Hepatocyte (in vitro differentiated cells): ENCODE measurements around the gene NOS1AP. TPM values are rescaled to one million over a fixed set of nuclear protein-coding genes. Genes with fewer than 3 reads are reported as not detected.

ENCODE experiments used
- DNase-seq: peaks from one replicate; pipeline ENCODE4 v3.0.0-alpha.2; 2016; ENCODE audit warnings: low spot score
- H2AFZ ChIP-seq: fragments of 200-600 bp; sonication (generic); 2 replicates; pipeline ENCODE4 v1.6.0; 2016; ENCODE audit warnings: antibody characterized with exemption, mild to moderate bottlenecking
- H3K27ac ChIP-seq: fragments of 200-600 bp; sonication (generic); 2 replicates; pipeline ENCODE4 v1.5.1; 2016; ENCODE audit warnings: mild to moderate bottlenecking
- H3K27me3 ChIP-seq: fragments of 200-600 bp; sonication (generic); 2 replicates; pipeline ENCODE4 v1.6.1; 2016
- H3K36me3 ChIP-seq: fragments of 200-600 bp; sonication (generic); replicated peaks from 2 replicates; pipeline ENCODE4 v1.5.1; 2016; ENCODE audit warnings: low read depth; ENCODE audit not compliant: insufficient read depth
- H3K4me1 ChIP-seq: fragments of 200-600 bp; sonication (generic); 2 replicates; pipeline ENCODE4 v1.5.1; 2016; ENCODE audit warnings: mild to moderate bottlenecking, moderate library complexity; ENCODE audit not compliant: insufficient read depth
- H3K4me2 ChIP-seq: fragments of 200-600 bp; sonication (generic); 2 replicates; pipeline ENCODE4 v1.6.0; 2016
- H3K4me3 ChIP-seq: fragments of 200-600 bp; sonication (generic); 2 replicates; pipeline ENCODE4 v1.5.1; 2016; ENCODE audit warnings: mild to moderate bottlenecking
- H3K79me2 ChIP-seq: fragments of 200-600 bp; sonication (generic); 2 replicates; pipeline ENCODE4 v1.6.0; 2017; ENCODE audit warnings: mild to moderate bottlenecking
- H3K9me2 ChIP-seq: fragments of 200-600 bp; sonication (generic); replicated peaks from 2 replicates; pipeline ENCODE4 v1.6.0; 2017; ENCODE audit warnings: mild to moderate bottlenecking; ENCODE audit not compliant: insufficient read depth
- H3K9me3 ChIP-seq: fragments of 200-600 bp; sonication (generic); 2 replicates; pipeline ENCODE4 v1.5.1; 2016; ENCODE audit warnings: low read depth, mild to moderate bottlenecking
- H4K20me1 ChIP-seq: fragments of 200-600 bp; sonication (generic); 2 replicates; pipeline ENCODE4 v1.6.0; 2016; ENCODE audit warnings: mild to moderate bottlenecking; ENCODE audit not compliant: insufficient read depth, poor library complexity, severe bottlenecking
- CTCF ChIP-seq: fragments of 200-600 bp; sonication (generic); IDR thresholded peaks from 2 replicates; pipeline ENCODE4 v1.5.1; 2016; ENCODE audit warnings: antibody characterized with exemption, mild to moderate bottlenecking; ENCODE audit not compliant: poor library complexity
- EZH2 ChIP-seq: fragments of 200-600 bp; sonication (generic); IDR thresholded peaks from 2 replicates; pipeline ENCODE4 v1.6.1; 2016; ENCODE audit warnings: antibody characterized with exemption, mild to moderate bottlenecking, borderline replicate concordance
- EZH2phosphoT487 ChIP-seq: fragments of 200-600 bp; sonication (generic); IDR thresholded peaks from one replicate; pipeline ENCODE4 v1.6.1; 2018; ENCODE audit warnings: antibody characterized with exemption, mild to moderate bottlenecking, low read depth, moderate library complexity; ENCODE audit not compliant: unreplicated experiment, severe bottlenecking
- WGBS: methylation state at CpG from one replicate; pipeline ENCODE4 v1.1.6; 2016; ENCODE audit warnings: low lambda C conversion rate; ENCODE audit errors: missing lambda C conversion rate; 5-methylcytosine and 5-hydroxymethylcytosine counted together
- polyA plus RNA-seq: library from polyadenylated mRNA; unstranded; fragments of >200 nt; fragmentation: Nextera tagmentation; extraction: Ambion mirVana; gene quantifications from 2 replicates; pipeline ENCODE4 v1.2.1, GENCODE V29; 2016
- total RNA-seq: library from RNA; depleted of rRNA; stranded (reverse); fragments of >200 nt; gene quantifications from 2 replicates; pipeline ENCODE4 v1.2.3, GENCODE V29; 2014

NOS1AP gene
- total and polyA plus RNA-seq, 2 experiments from 2014 or later: 0.97 to 4.4 TPM

GRCh38 chr1:162128693-162129356 is 59.3 kb downstream of the NOS1AP start:
- Histone ChIP-seq H3K4me2 (no peak overlapping the region), H3K27ac (no peak overlapping the region), H3K4me1 (peaks cover 13% of the 10 kb centered on the region), H3K4me3 (no peak overlapping the region), H4K20me1 (no peaks in the 10 kb centered on the region), H3K27me3 (no peaks in the 10 kb centered on the region), H3K9me3 (no peaks in the 10 kb centered on the region), H2AFZ (no peak overlapping the region), H3K9me2 (no peaks in the 10 kb centered on the region), H3K36me3 (no peaks in the 10 kb centered on the region), H3K79me2 (peaks cover 11% of the 10 kb centered on the region)
- no peak for DNase-seq
- 69% methylated on average over 6 of the region's 6 CpGs for WGBS
- no peak for TF ChIP-seq EZH2
- no peak for TF ChIP-seq CTCF
- no peak for TF ChIP-seq EZH2phosphoT487

- Histone ChIP-seq H3K9me2 (no peaks in the 10 kb centered on the region), H3K9me3 (no peaks in the 10 kb centered on the region), H4K20me1 (no peaks in the 10 kb centered on the region), H3K79me2 (peaks cover 12% of the 10 kb centered on the region), H3K36me3 (no peaks in the 10 kb centered on the region), H3K27me3 (no peaks in the 10 kb centered on the region), H3K4me2 (no peak overlapping the region), H2AFZ (no peak overlapping the region), H3K4me1 (peaks cover 13% of the 10 kb centered on the region), H3K4me3 (no peak overlapping the region), H3K27ac (no peak overlapping the region)
- TF ChIP-seq CTCF (no peak), EZH2 (no peak), EZH2phosphoT487 (no peak)
- 92% methylated on average over 2 of the region's 2 CpGs for WGBS
- no peak for DNase-seq
These were observed 60.8 kb downstream of the NOS1AP start for GRCh38 chr1:162130308-162130707.

GRCh38 chr1:162131400-162132321 is 62.2 kb downstream of the NOS1AP start:
- no peaks in the 10 kb centered on the region for H3K9me2 ChIP-seq
- peak; percentile 51 for DNase-seq
- H3K4me3 ChIP-seq: no peak overlapping the region
- H4K20me1 ChIP-seq: no peaks in the 10 kb centered on the region
- 59% methylated on average over 4 of the region's 4 CpGs for WGBS
- H3K27me3 ChIP-seq: no peaks in the 10 kb centered on the region
- H2AFZ ChIP-seq: no peak overlapping the region
- peak overlapping the region; percentile 68 for H3K27ac ChIP-seq
- no peaks in the 10 kb centered on the region for H3K9me3 ChIP-seq
- peaks cover 18% of the 10 kb centered on the region for H3K4me1 ChIP-seq
- TF ChIP-seq CTCF (no peak), EZH2 (no peak), EZH2phosphoT487 (no peak)
- H3K4me2 ChIP-seq: no peak overlapping the region
- no peaks in the 10 kb centered on the region for H3K36me3 ChIP-seq
- H3K79me2 ChIP-seq: peaks cover 20% of the 10 kb centered on the region
